22Rv1 (cell line): Measurements from ENCODE around the gene FUCA2.

ENCODE experiments used
- ZFX ChIP-seq: fragments of 450-650 bp; IDR thresholded peaks from 2 replicates; pipeline ENCODE4 v1.6.1; 2017; ENCODE audit warnings: antibody characterized with exemption, borderline replicate concordance
- TF ChIP-seq, protein P1 (sequence below): fragments of 450-650 bp; IDR thresholded peaks from 2 replicates; pipeline ENCODE4 v1.5.1; 2017; ENCODE audit warnings: mild to moderate bottlenecking

DNA sequence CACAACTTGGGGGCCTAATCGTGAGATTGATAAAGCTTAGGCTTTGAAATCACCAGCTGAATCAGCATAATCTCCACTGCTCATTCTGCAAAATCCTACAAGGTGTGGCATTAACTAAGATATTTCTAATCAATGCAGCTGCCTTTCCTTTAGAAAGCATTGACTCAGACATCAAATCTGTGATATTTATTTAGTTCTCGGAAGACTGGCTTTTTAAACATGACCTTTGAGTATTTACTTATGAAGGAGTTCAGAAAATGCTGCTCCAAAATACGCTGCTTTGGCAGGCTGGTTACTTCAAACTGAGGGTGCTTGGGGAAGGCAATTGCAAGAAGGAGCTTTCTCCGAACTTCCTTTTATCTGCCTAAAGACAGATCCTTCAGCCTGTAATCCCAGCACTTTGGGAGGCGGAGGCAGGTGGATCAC lies 23.7 kb upstream of the FUCA2 start:
- TF ChIP-seq, protein P1, sequence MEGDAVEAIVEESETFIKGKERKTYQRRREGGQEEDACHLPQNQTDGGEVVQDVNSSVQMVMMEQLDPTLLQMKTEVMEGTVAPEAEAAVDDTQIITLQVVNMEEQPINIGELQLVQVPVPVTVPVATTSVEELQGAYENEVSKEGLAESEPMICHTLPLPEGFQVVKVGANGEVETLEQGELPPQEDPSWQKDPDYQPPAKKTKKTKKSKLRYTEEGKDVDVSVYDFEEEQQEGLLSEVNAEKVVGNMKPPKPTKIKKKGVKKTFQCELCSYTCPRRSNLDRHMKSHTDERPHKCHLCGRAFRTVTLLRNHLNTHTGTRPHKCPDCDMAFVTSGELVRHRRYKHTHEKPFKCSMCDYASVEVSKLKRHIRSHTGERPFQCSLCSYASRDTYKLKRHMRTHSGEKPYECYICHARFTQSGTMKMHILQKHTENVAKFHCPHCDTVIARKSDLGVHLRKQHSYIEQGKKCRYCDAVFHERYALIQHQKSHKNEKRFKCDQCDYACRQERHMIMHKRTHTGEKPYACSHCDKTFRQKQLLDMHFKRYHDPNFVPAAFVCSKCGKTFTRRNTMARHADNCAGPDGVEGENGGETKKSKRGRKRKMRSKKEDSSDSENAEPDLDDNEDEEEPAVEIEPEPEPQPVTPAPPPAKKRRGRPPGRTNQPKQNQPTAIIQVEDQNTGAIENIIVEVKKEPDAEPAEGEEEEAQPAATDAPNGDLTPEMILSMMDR = no peak
- no peak for TF ChIP-seq ZFX
